B cell (primary cell): ENCODE measurements around the gene SLC24A3.

Source experiments
- EZH2 ChIP-seq: IDR thresholded peaks from 2 replicates; pipeline ENCODE4 v1.6.1; 2012; ENCODE audit warnings: borderline replicate concordance, low read depth, mild to moderate bottlenecking, moderate library complexity, low read length; ENCODE audit not compliant: insufficient read depth, poor library complexity, severe bottlenecking
- TF ChIP-seq, protein P1 (sequence below): fragments of 200-600 bp; IDR thresholded peaks from one replicate; pipeline ENCODE4 v1.8.0; 2022; ENCODE audit warnings: antibody characterized with exemption, mild to moderate bottlenecking

DNA sequence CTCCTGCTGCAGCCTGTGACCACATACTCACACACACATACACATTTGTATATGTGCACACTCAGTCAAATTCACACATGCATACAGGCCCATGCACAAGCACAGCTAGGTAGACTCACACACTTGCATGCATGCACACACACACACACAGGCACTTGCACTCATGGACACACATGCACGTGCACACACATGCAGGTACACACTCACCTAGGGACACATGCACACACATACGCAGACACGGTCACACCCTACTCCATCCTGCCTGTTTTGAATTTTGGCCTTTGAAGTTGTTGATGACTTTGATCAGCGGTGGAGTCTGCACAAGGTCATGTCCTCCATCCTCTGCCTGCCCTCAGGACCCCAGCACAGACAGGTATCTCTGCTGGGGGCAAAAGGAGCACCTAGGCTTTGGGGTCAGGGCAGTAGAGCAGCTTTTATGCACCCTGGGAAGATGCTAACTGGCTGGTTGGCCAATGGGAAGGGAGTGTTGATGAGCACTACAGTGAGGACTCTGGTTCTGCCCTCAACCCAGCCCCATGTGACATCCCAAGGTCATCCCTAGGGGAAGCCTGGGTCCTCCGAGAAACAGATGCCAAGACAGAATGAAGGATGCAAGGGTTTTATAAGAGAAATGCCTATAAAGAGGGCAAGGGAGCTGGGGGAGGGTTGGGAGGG lies 218.3 kb downstream of the SLC24A3 start:
- no peak for TF ChIP-seq EZH2
- TF ChIP-seq, protein P1, sequence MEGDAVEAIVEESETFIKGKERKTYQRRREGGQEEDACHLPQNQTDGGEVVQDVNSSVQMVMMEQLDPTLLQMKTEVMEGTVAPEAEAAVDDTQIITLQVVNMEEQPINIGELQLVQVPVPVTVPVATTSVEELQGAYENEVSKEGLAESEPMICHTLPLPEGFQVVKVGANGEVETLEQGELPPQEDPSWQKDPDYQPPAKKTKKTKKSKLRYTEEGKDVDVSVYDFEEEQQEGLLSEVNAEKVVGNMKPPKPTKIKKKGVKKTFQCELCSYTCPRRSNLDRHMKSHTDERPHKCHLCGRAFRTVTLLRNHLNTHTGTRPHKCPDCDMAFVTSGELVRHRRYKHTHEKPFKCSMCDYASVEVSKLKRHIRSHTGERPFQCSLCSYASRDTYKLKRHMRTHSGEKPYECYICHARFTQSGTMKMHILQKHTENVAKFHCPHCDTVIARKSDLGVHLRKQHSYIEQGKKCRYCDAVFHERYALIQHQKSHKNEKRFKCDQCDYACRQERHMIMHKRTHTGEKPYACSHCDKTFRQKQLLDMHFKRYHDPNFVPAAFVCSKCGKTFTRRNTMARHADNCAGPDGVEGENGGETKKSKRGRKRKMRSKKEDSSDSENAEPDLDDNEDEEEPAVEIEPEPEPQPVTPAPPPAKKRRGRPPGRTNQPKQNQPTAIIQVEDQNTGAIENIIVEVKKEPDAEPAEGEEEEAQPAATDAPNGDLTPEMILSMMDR = no peak
